Right cardiac atrium (tissue), 5 donors: ENCODE data around the gene GBA2. TPM values are rescaled to one million over a fixed set of nuclear protein-coding genes. Genes with fewer than 3 reads are reported as not detected.
A peak's percentile ranks its signal among the peaks of the same experiment; 100 is the strongest.

Experiments
- ATAC-seq, 2 donors: fragments of 200-7000 bp; cut with Tn5 transposase; one replicate each; pipeline versions ENCODE4 v1.8.0 to v1.9.1; 2020; ENCODE audit warnings: moderate library complexity in 2 of 2, mild to moderate bottlenecking in 1 of 2
- DNase-seq, 3 donors: peaks; one replicate each; pipeline ENCODE4 v3.0.0-alpha.2; 2020
- H3K27ac ChIP-seq: one replicate; pipeline ENCODE4 v1.5.1; 2013; ENCODE audit warnings: mild to moderate bottlenecking, low read length, control low read depth, moderate library complexity
- H3K27me3 ChIP-seq: one replicate; pipeline ENCODE4 v1.6.1; 2013; ENCODE audit not compliant: control insufficient read depth, insufficient read depth
- H3K4me1 ChIP-seq: one replicate; pipeline ENCODE4 v1.6.1; 2013; ENCODE audit warnings: low read length; ENCODE audit not compliant: control insufficient read depth, insufficient read depth
- H3K4me3 ChIP-seq: one replicate; pipeline ENCODE4 v1.5.1; 2013; ENCODE audit warnings: low read length, control low read depth
- H3K9me3 ChIP-seq: one replicate; pipeline ENCODE4 v1.6.1; 2013; ENCODE audit warnings: low read length; ENCODE audit not compliant: control insufficient read depth
- WGBS: extraction: QIAGEN DNeasy Blood & Tissue Kit; methylation state at CpG from one replicate; pipeline ENCODE4 v1.1.7; 2013; 5-methylcytosine and 5-hydroxymethylcytosine counted together
- intact Hi-C, 4 donors: fragments of 100-400 bp; cut with DNase I; formaldehyde crosslinking; loops; one replicate each; pipeline versions ENCODE4 v1.11.0 to v1.14.0; 2022 to 2023
- polyA plus RNA-seq: library from polyadenylated mRNA; stranded (reverse); fragments of 200-250 nt; gene quantifications from one replicate; pipeline ENCODE4 v1.2.3, GENCODE V29; 2013
- total RNA-seq, 4 donors: library from RNA; stranded (reverse); fragmentation: NEBNext Ultra II Directional; extraction: Animal tissue kit (Norgen Biotek cat#: 25700); gene quantifications; one replicate each; pipeline ENCODE4 v1.2.1, GENCODE V29; 2021
- donor health status: healthy with polysubstance abuse.
- donor health status: DM: no; HTN: yes; CAD: no.
- donor health status: DM: no; HTN: no; CAD: no.
- donor health status: DM: no; HTN: yes; CAD: no; lungs with severe emphysema.
- donor health status: DM: yes; HTN: yes; CAD: no.

GBA2 gene
- total and polyA plus RNA-seq, 5 donors, result 70.3 to 117 (median 93.8) TPM

GRCh38 chr9:35766997-35767396 is 18.0 kb upstream of the GBA2 start:
- Histone ChIP-seq H3K4me3 (no peak overlapping the region), H3K9me3 (no peaks in the 10 kb centered on the region), H3K4me1 (peaks cover 5% of the 10 kb centered on the region), H3K27me3 (no peaks in the 10 kb centered on the region), H3K27ac (no peak overlapping the region)
- DNase-seq (no peak), ATAC-seq (no peak)
- WGBS, result 87% methylated on average over 2 of the region's 2 CpGs
- intact Hi-C loops, result no loop called here

GRCh38 chr9:35763803-35764202 is 14.8 kb upstream of the GBA2 start:
- no peak overlapping the region for H3K27ac ChIP-seq
- no peaks in the 10 kb centered on the region for H3K9me3 ChIP-seq
- intact Hi-C loops, result loop anchor here in 1 of 4 donors (2.0 kb wide), 1 partner anchor 35 kb away; no protein-coding TSS in a partner anchor
- no peaks in the 10 kb centered on the region for H3K27me3 ChIP-seq
- no peak for DNase-seq
- no peak overlapping the region for H3K4me3 ChIP-seq
- H3K4me1 ChIP-seq, result no peaks in the 10 kb centered on the region
- WGBS, result 93% methylated on average over 1 of the region's 1 CpG
- no peak for ATAC-seq

- intact Hi-C loops, result loop anchor here in 1 of 4 donors (2.0 kb wide), 1 partner anchor 34 kb away; no protein-coding TSS in a partner anchor
- ATAC-seq (no peak), DNase-seq (no peak)
- WGBS, result 94% methylated on average over 2 of the region's 2 CpGs
- Histone ChIP-seq H3K4me3 (no peak overlapping the region), H3K9me3 (no peaks in the 10 kb centered on the region), H3K4me1 (no peaks in the 10 kb centered on the region), H3K27me3 (no peaks in the 10 kb centered on the region), H3K27ac (no peak overlapping the region)
These were observed 14.2 kb upstream of the GBA2 start for GRCh38 chr9:35763181-35763580.

- 66% methylated on average over 2 of the region's 2 CpGs for WGBS
These were observed 11.6 kb upstream of the GBA2 start for GRCh38 chr9:35760651-35761050.

GRCh38 chr9:35759795-35760194 is 10.8 kb upstream of the GBA2 start:
- no peak for DNase-seq
- H3K4me3 ChIP-seq, result no peak overlapping the region
- WGBS, result 95% methylated on average over 4 of the region's 4 CpGs
- H3K4me1 ChIP-seq, result no peaks in the 10 kb centered on the region
- intact Hi-C loops, result no loop called here
- no peak for ATAC-seq
- no peak overlapping the region for H3K27ac ChIP-seq
- H3K27me3 ChIP-seq, result no peaks in the 10 kb centered on the region
- no peaks in the 10 kb centered on the region for H3K9me3 ChIP-seq

More at GRCh38 chr9:35760651-35761050, 11.6 kb upstream of the GBA2 start:
- H3K9me3 ChIP-seq, result no peaks in the 10 kb centered on the region
- H3K27me3 ChIP-seq, result no peaks in the 10 kb centered on the region
- no peaks in the 10 kb centered on the region for H3K4me1 ChIP-seq
- H3K27ac ChIP-seq, result no peak overlapping the region
- intact Hi-C loops, result no loop called here
- H3K4me3 ChIP-seq, result no peak overlapping the region
- DNase-seq (peak in 1 of 3 donors; percentile 40), ATAC-seq (peak; percentile 36 to 66)

- peak in 1 of 2 donors; percentile 3 for ATAC-seq
These were observed 9.5 kb upstream of the GBA2 start for GRCh38 chr9:35758475-35759050.

GRCh38 chr9:35757892-35758275 is 8.9 kb upstream of the GBA2 start:
- Histone ChIP-seq H3K4me1 (no peaks in the 10 kb centered on the region), H3K4me3 (peak overlapping the region; percentile 58), H3K9me3 (no peaks in the 10 kb centered on the region), H3K27me3 (no peaks in the 10 kb centered on the region), H3K27ac (no peak overlapping the region)
- intact Hi-C loops, result no loop called here
- ATAC-seq, result no peak
- no peak for DNase-seq

More at GRCh38 chr9:35758475-35759050, 9.5 kb upstream of the GBA2 start:
- Histone ChIP-seq H3K27ac (no peak overlapping the region), H3K4me1 (no peaks in the 10 kb centered on the region), H3K27me3 (no peaks in the 10 kb centered on the region), H3K4me3 (no peak overlapping the region), H3K9me3 (no peaks in the 10 kb centered on the region)
- 34% methylated on average over 3 of the region's 3 CpGs for WGBS
- intact Hi-C loops, result no loop called here
- DNase-seq, result no peak

GRCh38 chr9:35757226-35757891 is 8.3 kb upstream of the GBA2 start:
- WGBS, result 1% methylated on average over 20 of the region's 20 CpGs
- DNase-seq (peak; percentile 53 to 73 (median 72)), ATAC-seq (peak; percentile 64 to 76)
- Histone ChIP-seq H3K27me3 (no peaks in the 10 kb centered on the region), H3K9me3 (no peaks in the 10 kb centered on the region), H3K27ac (peak overlapping the region; percentile 50), H3K4me3 (peak overlapping the region; percentile 58), H3K4me1 (no peaks in the 10 kb centered on the region)
- intact Hi-C loops, result no loop called here

- Histone ChIP-seq H3K4me1 (no peaks in the 10 kb centered on the region), H3K27me3 (no peaks in the 10 kb centered on the region), H3K9me3 (no peaks in the 10 kb centered on the region), H3K27ac (peak overlapping the region; percentile 67), H3K4me3 (peak overlapping the region; percentile 58)
- whole genome bisulfite sequencing, result 12% methylated on average over 48 of the region's 48 CpGs
- DNase-seq, result peak; percentile 64 to 89 (median 87)
- intact Hi-C loops, result no loop called here
- ATAC-seq, result peak; percentile 73 to 81
These were observed 7.5 kb upstream of the GBA2 start for GRCh38 chr9:35756275-35757225.

GRCh38 chr9:35755071-35755470 is 6.0 kb upstream of the GBA2 start:
- H3K4me1 ChIP-seq, result peaks cover 4% of the 10 kb centered on the region
- no peaks in the 10 kb centered on the region for H3K27me3 ChIP-seq
- WGBS, result 89% methylated on average over 4 of the region's 4 CpGs
- no peak overlapping the region for H3K27ac ChIP-seq
- no peaks in the 10 kb centered on the region for H3K9me3 ChIP-seq
- H3K4me3 ChIP-seq, result no peak overlapping the region
- no peak for ATAC-seq
- intact Hi-C loops, result no loop called here
- DNase-seq, result no peak

GRCh38 chr9:35754264-35754663 is 5.2 kb upstream of the GBA2 start, which contains the start of gene MSMP:
TSS of gene MSMP (minus strand) at chr9:35754276. CDS start at chr9:35754129, 147 bp downstream.
- intact Hi-C loops, result no loop called here
- WGBS, result 44% methylated on average over 3 of the region's 3 CpGs
- ATAC-seq (no peak), DNase-seq (no peak)
- Histone ChIP-seq H3K4me3 (no peak within 1 kb of the TSS), H3K27me3 (no peaks in the 10 kb centered on the region), H3K4me1 (peaks cover 4% of the 10 kb centered on the region), H3K9me3 (no peaks in the 10 kb centered on the region), H3K27ac (no peak within 1 kb of the TSS)
